IMR-90 (cell line): ENCODE measurements around the gene EIF2S1. TPM values are rescaled to one million over a fixed set of nuclear protein-coding genes. Genes with fewer than 3 reads are reported as not detected.

ENCODE experiments used
- ATAC-seq: fragments of 200-7000 bp; cut with Tn5 transposase; 2 replicates; pipeline ENCODE4 v1.9.1; 2020; ENCODE audit warnings: low read depth, mild to moderate bottlenecking, moderate library complexity
- BruUV-seq: library from RNA; stranded (reverse); fragments of 400-500 nt; replicated peaks from 2 replicates; lab custom pipeline; 2021; lab: Mats Ljungman, UMichigan
- CTCF ChIA-PET: fragments of 300-600 bp; formaldehyde crosslinking; extraction: SDS; loops from one replicate; lab custom pipeline; 2021; ENCODE audit warnings: antibody characterized with exemption; lab: Yijun Ruan, JAX
- POLR2A ChIA-PET: fragments of 300-600 bp; sonication (Branson Sonifier 250); formaldehyde crosslinking; loops from one replicate; lab custom pipeline; 2022; ENCODE audit warnings: antibody characterized with exemption; ENCODE audit not compliant: unreplicated experiment; lab: Charles Lee
- DNase-seq: peaks from one replicate; pipeline ENCODE4 v3.0.0; 2013
- H2AFZ ChIP-seq: replicated peaks from 2 replicates; pipeline ENCODE3; 2013; ENCODE audit warnings: low read length, mild to moderate bottlenecking; ENCODE audit not compliant: poor library complexity
- H2AK5ac ChIP-seq: 2 replicates; pipeline ENCODE4 v1.6.1; 2013; ENCODE audit warnings: low read depth, low read length, inconsistent platforms
- H2AK9ac ChIP-seq: replicated peaks from 2 replicates; pipeline ENCODE3; 2013; ENCODE audit warnings: mild to moderate bottlenecking, low read depth, low read length, moderate library complexity; ENCODE audit not compliant: poor library complexity
- H2BK120ac ChIP-seq: 2 replicates; pipeline ENCODE4 v1.6.1; 2013; ENCODE audit warnings: low read depth, low read length, inconsistent platforms
- H2BK15ac ChIP-seq: 3 replicates; pipeline ENCODE4 v1.6.1; 2013; ENCODE audit warnings: low read depth, low read length, inconsistent platforms
- H2BK20ac ChIP-seq: 2 replicates; pipeline ENCODE4 v1.6.1; 2013; ENCODE audit warnings: low read depth, mild to moderate bottlenecking, inconsistent platforms, low read length, moderate library complexity
- H2BK5ac ChIP-seq: 2 replicates; pipeline ENCODE4 v1.6.1; 2013; ENCODE audit warnings: mild to moderate bottlenecking, low read depth, low read length, inconsistent platforms; ENCODE audit not compliant: poor library complexity, severe bottlenecking
- H3K14ac ChIP-seq: replicated peaks from 2 replicates; pipeline ENCODE4 v1.6.1; 2013; ENCODE audit warnings: low read depth, low read length, inconsistent platforms
- H3K18ac ChIP-seq: 2 replicates; pipeline ENCODE4 v1.6.1; 2013; ENCODE audit warnings: low read depth, low read length, control low read depth
- H3K23ac ChIP-seq: 2 replicates; pipeline ENCODE4 v1.6.1; 2013; ENCODE audit warnings: low read depth, low read length, inconsistent platforms
- H3K27ac ChIP-seq: 2 replicates; pipeline ENCODE4 v1.5.1; 2013; ENCODE audit warnings: mild to moderate bottlenecking, control low read depth, low read length; ENCODE audit not compliant: insufficient read depth
- H3K27me3 ChIP-seq: 2 replicates; pipeline ENCODE4 v1.6.1; 2013; ENCODE audit warnings: low read length; ENCODE audit not compliant: control insufficient read depth, insufficient read depth
- H3K36me3 ChIP-seq: 2 replicates; pipeline ENCODE4 v1.6.1; 2013; ENCODE audit warnings: low read length, mixed read lengths; ENCODE audit not compliant: control insufficient read depth, insufficient read depth
- H3K4ac ChIP-seq: 2 replicates; pipeline ENCODE4 v1.6.1; 2013; ENCODE audit warnings: low read depth, low read length, inconsistent platforms
- H3K4me1 ChIP-seq: 2 replicates; pipeline ENCODE4 v1.6.1; 2013; ENCODE audit warnings: low read length, mixed read lengths; ENCODE audit not compliant: control insufficient read depth, insufficient read depth
- H3K4me2 ChIP-seq: 2 replicates; pipeline ENCODE4 v1.6.1; 2013; ENCODE audit warnings: low read depth, mild to moderate bottlenecking, control low read depth, low read length, moderate library complexity
- H3K4me3 ChIP-seq: 2 replicates; pipeline ENCODE4 v1.5.1; 2013; ENCODE audit warnings: low read depth, mild to moderate bottlenecking, control low read depth, low read length, moderate library complexity; ENCODE audit not compliant: insufficient read depth
- H3K56ac ChIP-seq: 2 replicates; pipeline ENCODE4 v1.6.1; 2013; ENCODE audit warnings: low read length, inconsistent platforms; ENCODE audit not compliant: insufficient read depth; ENCODE audit errors: extremely low read depth
- H3K79me1 ChIP-seq, 2 experiments: 2 replicates each; pipeline ENCODE4 v1.6.1; 2013; ENCODE audit warnings: low read length in 2 of 2, inconsistent platforms in 1 of 2, low read depth in 1 of 2
- H3K9ac ChIP-seq: 2 replicates; pipeline ENCODE4 v1.6.1; 2013; ENCODE audit warnings: low read depth, low read length, control low read depth
- H3K9me1 ChIP-seq: 2 replicates; pipeline ENCODE4 v1.6.1; 2013; ENCODE audit warnings: low read length, inconsistent platforms; ENCODE audit not compliant: insufficient read depth
- H3K9me3 ChIP-seq: 2 replicates; pipeline ENCODE4 v1.6.1; 2013; ENCODE audit warnings: low read length; ENCODE audit not compliant: control insufficient read depth, insufficient read depth
- H4K20me1 ChIP-seq: 2 replicates; pipeline ENCODE4 v1.6.1; 2013; ENCODE audit warnings: low read length, inconsistent platforms; ENCODE audit not compliant: insufficient read depth
- H4K5ac ChIP-seq: 2 replicates; pipeline ENCODE4 v1.6.1; 2013; ENCODE audit warnings: mild to moderate bottlenecking, low read depth, low read length, control low read depth
- H4K8ac ChIP-seq, 2 experiments: 2 replicates each; pipeline ENCODE4 v1.6.1; 2013; ENCODE audit warnings: low read depth in 2 of 2, low read length in 2 of 2, control low read depth in 1 of 2, inconsistent platforms in 1 of 2
- H4K91ac ChIP-seq: 2 replicates; pipeline ENCODE4 v1.6.1; 2013; ENCODE audit warnings: low read depth, low read length, inconsistent platforms; ENCODE audit not compliant: insufficient read depth
- BHLHE40 ChIP-seq: fragments of 150-350 bp; IDR thresholded peaks from 2 replicates; pipeline ENCODE4 v1.6.1; 2016; ENCODE audit warnings: mild to moderate bottlenecking, low read depth, low read length
- CEBPB ChIP-seq: IDR thresholded peaks from 2 replicates; pipeline ENCODE4 v1.6.1; 2012; ENCODE audit warnings: low read depth, low read length, improper control_type of control experiment
- FOS ChIP-seq: fragments of 150-350 bp; IDR thresholded peaks from 2 replicates; pipeline ENCODE4 v1.6.1; 2016; ENCODE audit warnings: low read depth, low read length
- POLR2A ChIP-seq: IDR thresholded peaks from 2 replicates; pipeline ENCODE4 v1.6.1; 2012; ENCODE audit warnings: mild to moderate bottlenecking, low read depth, low read length
- RCOR1 ChIP-seq: IDR thresholded peaks from 2 replicates; pipeline ENCODE4 v1.6.1; 2012; ENCODE audit warnings: mild to moderate bottlenecking, low read length, improper control_type of control experiment; ENCODE audit not compliant: insufficient replicate concordance
- USF2 ChIP-seq: fragments of 150-350 bp; IDR thresholded peaks from 2 replicates; pipeline ENCODE4 v1.6.1; 2017; ENCODE audit warnings: mild to moderate bottlenecking, antibody characterized with exemption, low read length, low read depth
- WGBS, 2 experiments: methylation state at CpG; one replicate each; pipeline versions ENCODE4 v1.1.5 to v1.1.7; 2013; ENCODE audit warnings: missing lambda C conversion rate in 2 of 2; ENCODE audit not compliant: insufficient read length in 1 of 2; ENCODE audit errors: extremely low coverage in 2 of 2; 5-methylcytosine and 5-hydroxymethylcytosine counted together
- dilution Hi-C: fragments of 300-500 bp; cut with HindIII; formaldehyde crosslinking; loops from one replicate; pipeline ENCODE4 v1.14.3; 2018; ENCODE audit warnings: low sequenced_read_pairs; ENCODE audit not compliant: unreplicated experiment
- in situ Hi-C: fragments of 300-500 bp; cut with MboI; formaldehyde crosslinking; loops from 3 replicates; pipeline ENCODE4 v1.14.3; 2019; ENCODE audit warnings: low sequenced_read_pairs, inconsistent platforms, mixed read lengths
- intact Hi-C: fragments of 100-400 bp; cut with micrococcal nuclease; formaldehyde crosslinking; loops from 2 replicates; pipeline ENCODE4 v1.10.0; 2022
- polyA plus RNA-seq, 3 experiments: library from polyadenylated mRNA; depleted of rRNA; stranded (reverse); fragments of >200 nt; gene quantifications; 2 replicates each; pipeline ENCODE4 v1.2.3, GENCODE V29; 2012; ENCODE audit warnings: low replicate concordance in 1 of 3
- total RNA-seq: library from RNA; depleted of rRNA; stranded (reverse); fragments of >200 nt; gene quantifications from 2 replicates; pipeline ENCODE4 v1.2.3, GENCODE V29; 2012

EIF2S1 gene
- total and polyA plus RNA-seq, 2 of the 4 experiments (the other 2 are of a cell fraction) = 57.9 to 125 TPM

- H2BK5ac ChIP-seq = no peak overlapping the region
- H2AFZ ChIP-seq = no peak overlapping the region
- H3K36me3 ChIP-seq = no peaks in the 10 kb centered on the region
- no peak overlapping the region for H2BK20ac ChIP-seq
- ATAC-seq (no peak), DNase-seq (no peak)
- H3K56ac ChIP-seq = no peak overlapping the region
- no peak overlapping the region for H3K9ac ChIP-seq
- no peaks in the 10 kb centered on the region for H3K9me3 ChIP-seq
- no peaks in the 10 kb centered on the region for H3K9me1 ChIP-seq
- no peak overlapping the region for H3K4me3 ChIP-seq
- TF ChIP-seq RCOR1 (no peak), POLR2A (no peak), USF2 (no peak), CEBPB (no peak), BHLHE40 (no peak), FOS (no peak)
- dilution Hi-C loops = no loop called here
- no peak overlapping the region for H3K4me2 ChIP-seq
- H3K79me1 ChIP-seq = no peaks in the 10 kb centered on the region
- in situ Hi-C loops = loop anchor here (5.0 to 25.0 kb wide), 2 partner anchors 141 to 286 kb away; partner anchors contain the start of gene RDH12
- H4K8ac ChIP-seq = no peak overlapping the region
- 80% methylated on average over 1 of the region's 8 CpGs; no CpG with 5 or more reads in 1 of the 2 experiments for WGBS, 2 experiments
- no peak overlapping the region for H2BK120ac ChIP-seq
- H2AK9ac ChIP-seq = no peak overlapping the region
- H4K91ac ChIP-seq = no peak overlapping the region
- no peaks in the 10 kb centered on the region for H4K20me1 ChIP-seq
- no TSS peak for BruUV-seq
- no peak overlapping the region for H3K27ac ChIP-seq
- no peak overlapping the region for H2BK15ac ChIP-seq
- ChIA-PET POLR2A (no interaction called here), CTCF (interaction anchor here (1.0 to 2.8 kb wide), 6 partner anchors 8 to 174 kb away, joined by 3 to 39 read pairs (median 4); partner anchors contain the start of gene PIGH)
- H2AK5ac ChIP-seq = no peak overlapping the region
- intact Hi-C loops = no loop called here
- no peak overlapping the region for H3K4ac ChIP-seq
- H3K23ac ChIP-seq = no peak overlapping the region
- H3K27me3 ChIP-seq = peaks cover 7% of the 10 kb centered on the region; the same call in 1 of the 2 replicates
- no peak overlapping the region for H3K18ac ChIP-seq
- no peaks in the 10 kb centered on the region for H3K4me1 ChIP-seq
- H4K5ac ChIP-seq = no peak overlapping the region
- H3K14ac ChIP-seq = no peak overlapping the region
Measured at GRCh38 chr14:67426161-67426560, 66.0 kb downstream of the EIF2S1 start.
